Measurements from ENCODE around the gene SPATA2L.

The SPATA2L gene

DNA sequence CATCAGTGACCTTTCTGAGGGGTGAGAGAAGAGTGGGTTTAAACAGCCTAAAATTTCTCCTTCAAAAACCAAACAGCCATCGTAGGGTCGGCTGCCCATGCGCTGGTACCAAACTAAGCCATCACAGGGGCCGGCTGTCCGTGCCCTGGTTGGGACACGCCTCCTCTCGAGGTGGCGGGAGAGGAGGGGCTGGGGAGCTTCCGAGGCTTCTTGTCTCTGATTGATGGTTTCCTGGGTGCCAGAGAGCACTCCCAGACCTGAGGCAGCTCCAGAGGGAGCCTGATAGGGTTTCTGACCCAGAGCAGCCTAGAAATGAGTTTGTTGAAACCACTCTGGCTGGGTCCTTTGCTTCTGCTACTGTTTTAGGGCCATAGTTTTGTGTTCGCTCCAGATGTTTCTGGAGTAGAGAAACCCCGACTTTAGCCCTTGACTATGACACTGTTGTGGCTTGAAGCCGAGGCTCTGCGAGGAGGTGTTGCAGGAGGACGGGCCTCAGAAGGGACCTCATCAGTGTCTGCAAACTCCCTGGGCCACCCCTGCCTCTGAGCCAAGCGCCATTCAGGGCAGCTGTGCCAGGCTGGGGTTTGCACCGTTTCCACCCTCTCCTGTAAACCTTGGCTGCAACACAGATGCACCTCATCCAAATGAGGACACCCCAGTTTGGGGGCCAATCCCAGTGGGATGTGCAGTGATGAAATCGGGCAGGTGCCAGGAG lies 26.1 kb upstream of the SPATA2L start:
- DNase-seq: no peak

DNA sequence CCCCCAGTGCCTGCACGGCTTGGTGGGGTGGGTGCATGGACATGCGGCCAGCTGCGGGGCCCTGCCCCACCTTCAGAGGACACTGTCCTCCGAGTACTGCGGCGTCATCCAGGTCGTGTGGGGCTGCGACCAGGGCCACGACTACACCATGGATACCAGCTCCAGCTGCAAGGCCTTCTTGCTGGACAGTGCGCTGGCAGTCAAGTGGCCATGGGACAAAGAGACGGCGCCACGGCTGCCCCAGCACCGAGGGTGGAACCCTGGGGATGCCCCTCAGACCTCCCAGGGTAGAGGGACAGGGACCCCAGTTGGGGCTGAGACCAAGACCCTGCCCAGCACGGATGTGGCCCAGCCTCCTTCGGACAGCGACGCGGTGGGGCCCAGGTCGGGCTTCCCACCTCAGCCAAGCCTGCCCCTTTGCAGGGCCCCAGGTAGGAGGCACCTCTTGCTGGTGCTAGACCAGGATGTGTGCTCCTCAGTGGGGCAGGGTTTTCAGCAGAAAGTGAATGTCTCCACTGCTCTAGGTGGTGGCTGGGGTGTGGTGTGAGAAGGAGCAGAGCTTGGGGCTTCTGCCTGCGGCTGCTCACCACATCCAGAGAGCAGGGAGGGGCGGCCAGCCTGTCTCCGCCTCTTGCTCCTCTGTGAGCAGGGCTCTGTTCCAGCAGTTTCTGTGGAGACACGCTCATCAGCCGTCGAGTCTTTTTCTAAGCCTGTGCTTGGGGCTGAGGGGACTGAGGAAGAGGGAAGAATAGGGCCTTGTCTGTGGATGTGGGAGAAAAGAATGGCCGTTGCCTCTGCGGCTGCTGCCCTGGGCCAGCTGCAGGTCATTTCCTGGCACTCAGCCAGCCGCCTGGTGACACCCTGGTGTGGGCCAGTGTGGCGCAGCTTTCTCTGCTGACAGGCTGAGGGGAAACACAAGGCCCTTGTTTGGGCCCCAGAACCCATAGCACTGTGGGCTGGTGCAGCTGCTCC lies 22.1 kb upstream of the SPATA2L start:
- DNase-seq: peak; percentile 21 to 63

DNA sequence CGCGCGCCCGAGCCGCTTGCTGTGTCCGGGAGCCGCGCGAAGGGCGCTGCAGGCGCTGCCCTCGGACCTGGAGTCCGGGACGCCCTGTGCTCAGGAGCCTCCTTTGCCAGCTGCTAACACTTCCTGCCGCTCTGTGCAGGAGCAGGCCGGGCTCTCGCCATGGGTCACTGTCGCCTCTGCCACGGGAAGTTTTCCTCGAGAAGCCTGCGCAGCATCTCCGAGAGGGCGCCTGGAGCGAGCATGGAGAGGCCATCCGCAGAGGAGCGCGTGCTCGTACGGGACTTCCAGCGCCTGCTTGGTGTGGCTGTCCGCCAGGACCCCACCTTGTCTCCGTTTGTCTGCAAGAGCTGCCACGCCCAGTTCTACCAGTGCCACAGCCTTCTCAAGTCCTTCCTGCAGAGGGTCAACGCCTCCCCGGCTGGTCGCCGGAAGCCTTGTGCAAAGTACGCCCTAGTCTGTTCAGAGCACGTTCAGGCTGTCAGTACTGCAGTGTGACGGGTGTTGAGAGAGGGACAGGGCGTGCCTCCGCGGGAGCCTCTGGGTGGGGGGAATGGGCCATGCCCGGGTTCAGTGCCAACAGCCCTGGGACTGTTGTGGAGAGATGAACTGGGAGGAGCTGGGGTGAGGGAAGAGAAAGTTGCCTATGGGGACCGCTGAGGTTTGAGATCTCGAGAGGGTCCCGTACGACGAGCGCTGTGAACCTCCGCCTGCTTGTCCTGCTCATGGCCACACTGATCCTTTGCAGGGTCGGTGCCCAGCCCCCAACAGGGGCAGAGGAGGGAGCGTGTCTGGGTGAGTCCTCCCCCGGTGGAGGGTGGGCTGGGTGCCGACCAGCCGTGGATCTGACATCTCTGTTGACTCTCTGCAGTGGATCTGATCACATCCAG lies 21.1 kb upstream of the SPATA2L start:
- no peak for DNase-seq

DNA sequence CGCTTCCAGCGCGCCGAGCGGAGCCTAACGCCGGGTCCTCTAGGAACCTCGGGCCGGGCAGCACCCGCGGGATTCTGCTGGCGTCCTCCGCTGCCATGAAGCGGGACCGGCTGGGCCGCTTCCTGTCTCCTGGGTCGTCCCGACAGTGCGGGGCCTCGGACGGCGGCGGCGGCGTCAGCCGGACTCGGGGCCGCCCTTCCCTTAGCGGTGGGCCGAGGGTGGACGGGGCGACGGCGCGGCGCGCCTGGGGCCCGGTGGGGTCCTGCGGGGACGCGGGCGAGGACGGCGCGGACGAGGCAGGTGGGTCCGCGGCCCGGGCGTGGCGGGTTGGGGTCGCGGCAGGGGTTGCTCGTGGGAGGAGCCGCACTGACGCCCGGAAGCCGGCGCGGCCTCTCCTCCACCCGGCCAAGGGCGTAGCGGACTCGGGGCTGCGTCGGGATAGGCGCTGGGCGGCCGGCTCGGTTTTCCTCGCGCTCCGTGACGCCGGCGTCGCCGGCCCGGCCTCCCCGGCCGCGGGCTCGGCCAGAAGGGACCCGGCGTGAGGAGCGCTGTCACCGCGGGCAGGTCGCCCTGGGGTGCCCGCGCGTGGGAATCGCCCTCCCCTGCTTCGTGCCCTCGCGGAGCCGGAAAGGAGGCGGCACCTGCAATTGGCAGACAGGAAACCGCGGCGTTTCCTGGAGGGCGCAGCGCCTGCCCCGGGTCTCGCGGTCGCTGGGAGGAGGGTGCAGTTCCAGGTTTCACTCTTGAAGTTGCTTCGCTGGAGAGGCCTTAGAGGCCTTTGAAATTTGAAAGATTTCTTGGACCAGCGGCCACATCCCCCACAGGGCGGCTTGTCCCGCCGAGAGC lies 20.3 kb upstream of the SPATA2L start:
- peak; percentile 48 to 67 for DNase-seq

DNA sequence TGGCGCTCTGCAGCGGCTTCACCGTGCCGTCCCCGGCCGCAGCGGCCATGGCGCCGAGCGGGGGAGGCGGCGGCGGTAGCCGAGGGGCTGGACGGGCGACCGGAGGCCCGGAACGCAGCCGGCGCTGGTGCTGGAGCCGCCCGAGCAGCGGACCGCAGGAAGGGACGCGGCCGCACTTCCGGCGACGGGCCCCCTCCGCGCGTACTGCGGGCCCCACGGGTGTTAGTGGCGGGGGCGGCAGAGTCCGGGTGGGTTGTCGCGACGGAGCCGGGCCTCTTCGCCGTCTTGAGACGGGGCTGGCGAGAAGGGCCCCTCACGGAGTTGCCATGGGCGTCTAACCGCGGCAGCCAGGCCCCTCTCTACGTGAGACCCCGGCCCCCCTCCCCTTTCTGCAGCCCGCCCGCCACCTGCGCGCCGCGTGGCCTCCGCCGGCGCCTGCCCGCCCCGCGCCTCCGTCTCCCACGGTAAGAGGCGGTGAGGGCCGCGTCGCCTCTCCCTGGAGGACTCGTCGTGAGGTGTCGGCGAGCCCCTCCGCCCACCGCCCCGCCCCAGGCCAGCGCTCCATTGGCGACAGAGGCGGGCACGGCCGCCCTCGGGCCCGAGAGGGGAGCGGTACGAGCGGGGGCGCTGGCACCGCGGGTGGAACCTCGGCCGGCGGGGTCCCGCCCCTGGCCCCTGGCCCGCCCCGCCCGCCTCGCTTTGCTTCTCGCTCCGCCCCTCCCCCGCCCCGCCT lies 19.5 kb upstream of the SPATA2L start, which contains the start of the genes VPS9D1 and ZNF276:
TSS of gene VPS9D1 (minus strand) at position 86 of the 733 bp plus-strand sequence. CDS start at position 49, 37 bp downstream.
TSS of gene ZNF276 (plus strand) at position 725 of the 733 bp plus-strand sequence. CDS start 104 bp downstream, outside the sequence.
- DNase-seq: peak; percentile 72 to 90

DNA sequence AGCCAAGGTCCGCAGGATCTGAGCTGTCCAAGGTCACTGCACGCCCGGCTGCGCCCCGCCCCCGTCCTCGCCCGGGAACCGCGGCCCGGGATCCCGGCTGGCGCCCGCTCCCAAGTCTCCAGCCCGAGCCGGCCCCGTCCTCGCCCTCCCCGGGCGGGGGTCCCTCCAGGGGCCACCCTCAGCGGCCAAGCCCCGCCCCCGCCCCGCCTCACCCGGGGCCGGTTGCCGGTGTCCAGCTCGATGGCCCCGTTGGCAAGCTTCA lies 19.0 kb upstream of the SPATA2L start:
- DNase-seq: peak in 1 of 2 experiments; percentile 73

DNA sequence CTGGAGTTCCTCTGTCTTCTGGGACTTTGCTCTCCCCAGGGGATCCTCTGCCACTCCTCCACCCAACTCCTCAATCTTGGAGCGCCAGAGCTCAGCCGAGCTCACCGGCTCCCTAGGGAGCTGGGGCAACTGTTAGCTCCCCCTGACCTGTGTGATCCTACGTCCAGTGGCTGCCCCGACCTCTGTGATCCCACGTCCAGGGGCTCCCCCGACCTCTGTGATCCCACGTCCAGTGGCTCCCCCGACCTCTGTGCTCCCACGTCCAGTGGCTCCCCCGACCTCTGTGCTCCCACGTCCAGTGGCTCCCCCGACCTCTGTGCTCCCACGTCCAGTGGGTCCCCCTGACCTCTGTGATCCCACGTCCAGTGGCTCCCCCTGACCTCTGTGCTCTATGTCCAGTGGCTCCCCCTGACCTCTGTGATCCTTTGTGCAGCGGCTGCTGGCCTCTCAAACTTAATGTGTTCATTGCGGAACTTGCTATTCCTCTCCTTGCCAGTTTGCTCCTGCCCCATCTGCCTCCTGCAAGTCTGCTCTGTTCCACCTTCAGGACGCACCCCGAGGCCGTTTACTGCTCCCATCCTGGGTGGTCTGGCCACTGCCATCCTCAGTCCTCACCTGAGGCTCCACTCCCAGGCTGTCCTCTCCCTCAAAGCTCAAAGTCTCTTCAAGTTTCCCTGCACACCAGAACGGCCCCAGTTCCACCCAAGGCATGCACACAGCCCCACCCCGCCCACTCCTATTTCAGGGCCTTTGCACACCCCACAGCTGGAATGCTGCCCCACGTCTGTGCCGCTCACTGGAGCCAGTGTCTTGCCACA lies 16.4 kb upstream of the SPATA2L start:
- DNase-seq: no peak

DNA sequence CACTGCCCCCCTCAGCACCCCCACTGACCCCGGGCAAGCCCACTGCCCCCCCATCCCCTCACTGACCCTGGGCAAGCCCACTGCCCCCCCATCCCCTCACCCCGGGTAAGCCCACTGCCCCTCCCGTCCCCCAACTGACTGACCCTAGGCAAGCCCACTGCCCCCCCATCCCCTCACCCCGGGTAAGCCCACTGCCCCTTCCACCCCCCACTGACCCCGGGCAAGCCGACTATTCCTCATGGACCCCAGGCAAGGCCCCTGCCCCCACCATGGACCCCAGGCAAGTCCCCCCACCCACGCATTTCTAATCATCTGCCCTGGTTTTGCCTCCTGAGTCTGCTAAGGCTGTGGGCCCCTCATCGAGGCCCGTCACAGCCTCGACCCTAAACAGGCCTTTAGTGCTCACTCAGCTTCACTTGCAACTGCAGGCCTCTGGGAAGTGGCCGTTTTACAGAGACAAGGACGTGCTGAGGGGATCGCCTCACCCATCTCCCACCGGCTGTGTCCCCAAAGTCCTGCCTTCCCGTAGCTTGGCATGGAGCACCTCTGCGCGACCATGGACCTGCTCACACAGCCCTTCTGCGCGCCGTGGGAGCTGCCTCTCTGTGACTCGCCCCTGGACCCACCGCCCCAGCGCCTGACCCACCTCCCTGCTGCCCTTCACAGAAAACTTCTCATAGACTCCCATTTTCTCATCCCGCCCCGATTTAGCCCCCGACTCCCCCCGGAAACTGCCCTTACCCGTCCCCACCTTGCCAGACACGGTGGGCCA lies 15.6 kb upstream of the SPATA2L start:
- no peak for DNase-seq

DNA sequence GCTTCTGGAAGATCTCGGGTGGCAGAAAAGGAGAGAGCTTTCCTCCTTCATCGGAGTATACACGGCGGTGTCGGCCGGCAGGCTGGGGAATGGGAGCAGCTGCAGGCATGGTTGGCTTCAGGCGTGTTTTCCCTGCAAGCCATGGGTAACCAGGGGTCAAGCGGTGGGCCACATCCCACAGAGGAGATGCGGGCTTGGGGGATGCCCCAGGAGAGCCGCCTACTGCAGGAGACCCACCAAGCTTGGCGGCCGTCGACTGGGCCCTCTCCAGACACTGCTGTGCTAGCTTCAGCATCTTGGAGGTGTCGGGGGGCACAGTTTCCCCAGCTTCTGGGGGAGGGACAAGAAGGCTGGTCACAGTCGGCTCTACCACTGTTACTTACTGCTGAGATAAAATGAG lies 15.0 kb upstream of the SPATA2L start:
- DNase-seq: no peak

DNA sequence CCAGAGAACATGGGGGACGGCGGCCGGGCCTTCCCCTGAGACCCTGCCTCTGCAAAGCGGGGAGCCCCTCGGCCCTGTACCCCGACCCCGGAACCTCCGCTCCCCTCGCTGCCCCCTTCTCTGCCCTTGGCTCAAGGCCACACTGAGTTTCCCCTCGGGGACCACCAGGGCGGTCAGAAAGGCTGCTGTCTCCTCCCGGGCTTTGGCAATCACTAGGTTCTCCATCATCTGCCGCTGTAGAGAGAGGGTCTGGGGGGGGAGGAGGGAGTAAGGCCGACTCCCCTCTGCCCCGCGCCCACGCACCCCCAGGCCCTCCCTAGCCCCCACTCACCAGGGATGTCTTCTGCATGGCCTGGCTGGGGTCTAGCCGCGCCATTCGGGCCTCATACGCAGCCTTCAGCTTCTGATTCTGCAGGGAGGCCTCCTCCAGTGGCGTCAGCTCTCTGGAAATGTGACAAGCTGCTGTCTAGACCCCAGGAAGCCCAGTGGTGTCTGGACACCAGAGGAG lies 10.8 kb upstream of the SPATA2L start:
- peak in 1 of 2 experiments; percentile 21 for DNase-seq

DNA sequence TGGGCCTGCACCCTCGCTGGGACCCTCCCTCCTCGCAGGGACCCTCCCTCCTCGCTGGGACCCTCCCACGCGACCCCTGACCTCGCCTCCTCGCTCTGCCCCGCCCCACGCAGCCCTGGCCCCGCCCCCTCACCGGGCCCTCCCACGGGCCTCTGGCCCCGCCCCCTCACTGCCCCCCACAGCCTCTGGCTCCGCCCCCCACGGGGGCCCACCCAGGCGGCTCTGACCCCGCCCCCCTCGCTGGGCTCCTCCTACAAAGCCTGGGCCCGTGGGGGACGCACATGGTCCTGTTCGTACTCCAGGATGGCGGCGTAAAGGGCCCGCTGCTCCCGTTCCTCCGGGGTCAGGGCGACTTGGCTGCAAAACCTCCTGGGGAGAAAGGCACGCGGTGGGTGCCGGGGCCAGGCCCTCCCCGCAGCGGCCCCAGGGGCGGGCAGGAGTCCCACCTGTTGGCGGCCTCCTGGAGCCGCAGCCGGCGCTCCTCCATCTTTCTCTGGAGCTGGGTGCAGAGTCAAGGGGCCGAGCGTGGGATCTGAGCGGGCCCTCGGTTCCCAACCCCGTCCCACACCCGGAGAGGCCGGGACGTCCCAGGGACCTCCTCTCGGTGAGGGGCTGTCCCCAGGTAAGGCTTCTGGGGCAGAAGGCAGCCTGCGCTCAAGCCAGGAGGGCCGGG lies 10.2 kb upstream of the SPATA2L start:
- DNase-seq: peak; percentile 47 to 61

DNA sequence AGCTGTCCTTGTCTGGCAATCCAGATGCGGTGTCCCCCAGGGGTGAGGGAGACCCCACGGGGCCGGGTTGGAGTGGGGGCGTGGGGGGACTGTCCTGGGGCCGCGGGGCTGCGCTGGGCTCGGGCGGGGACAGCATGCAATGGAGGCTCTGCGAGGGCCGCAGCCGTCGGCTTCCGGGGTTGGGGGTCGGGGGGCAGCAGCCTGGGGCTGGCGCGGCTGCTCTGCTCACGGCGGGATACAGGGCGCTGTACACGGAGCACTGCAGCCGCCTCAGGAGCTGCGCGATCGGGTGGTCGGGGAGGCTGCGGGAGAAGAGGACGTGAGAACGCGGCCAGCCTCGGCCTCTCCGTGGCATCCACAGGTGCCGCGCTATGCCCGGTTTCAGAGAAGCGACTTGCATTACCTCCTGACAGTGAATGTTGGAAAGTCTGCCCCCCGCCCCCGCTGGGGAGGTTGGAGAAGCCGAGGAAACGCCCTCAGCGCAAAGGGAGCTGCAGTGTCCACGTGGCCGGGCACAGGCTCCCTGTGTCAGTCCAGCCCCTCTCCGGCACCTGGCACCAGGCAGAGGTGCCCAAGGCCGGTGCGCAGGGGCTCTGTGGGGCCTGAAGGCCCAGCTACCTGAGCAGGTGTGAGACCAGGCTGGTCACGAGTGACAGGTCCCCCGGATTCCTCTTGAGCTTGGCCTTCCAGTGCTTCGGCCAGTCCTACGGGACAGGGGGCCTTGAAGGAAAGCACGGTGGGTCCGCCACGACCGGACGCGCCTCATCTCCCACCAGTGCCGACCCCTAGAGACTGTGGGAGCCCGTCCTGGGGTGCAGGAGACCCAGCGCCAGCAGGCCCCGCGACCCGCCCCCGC lies 9.4 kb upstream of the SPATA2L start:
- no peak for DNase-seq

DNA sequence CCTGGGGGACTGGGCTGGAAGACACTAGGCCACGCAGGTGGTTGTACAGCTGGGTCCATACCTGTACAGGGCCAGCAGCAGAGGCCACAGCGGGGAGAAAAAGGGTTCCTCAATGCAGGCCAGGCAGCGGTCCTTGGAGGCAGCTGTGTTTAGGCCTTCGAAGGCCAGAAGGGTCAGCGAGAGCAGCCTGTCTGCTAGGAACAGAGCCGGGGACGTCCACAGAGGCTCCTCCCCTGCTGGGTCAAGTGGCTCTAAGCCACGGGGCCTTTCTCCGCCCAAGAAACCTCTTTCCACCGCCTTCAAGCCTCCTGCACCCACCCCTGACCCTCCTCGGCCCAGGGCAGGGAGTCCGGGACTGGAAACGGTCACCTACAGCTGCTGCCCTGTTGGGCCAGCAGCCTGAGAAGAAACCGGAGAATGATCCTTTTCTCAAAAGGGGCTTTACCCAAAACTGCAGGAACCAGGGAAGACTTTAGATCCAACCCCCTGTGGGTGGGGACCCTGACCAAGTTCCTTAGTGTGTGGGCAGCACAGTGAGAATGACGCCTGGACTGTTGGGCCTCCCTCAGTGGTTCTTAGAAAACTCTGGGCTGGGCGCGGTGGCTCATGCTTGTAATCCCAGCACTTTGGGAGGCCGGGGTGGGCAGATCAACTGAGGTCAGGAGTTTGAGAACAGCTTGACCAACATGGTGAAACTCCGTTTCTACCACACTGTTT lies 8.4 kb upstream of the SPATA2L start:
- DNase-seq: no peak

DNA sequence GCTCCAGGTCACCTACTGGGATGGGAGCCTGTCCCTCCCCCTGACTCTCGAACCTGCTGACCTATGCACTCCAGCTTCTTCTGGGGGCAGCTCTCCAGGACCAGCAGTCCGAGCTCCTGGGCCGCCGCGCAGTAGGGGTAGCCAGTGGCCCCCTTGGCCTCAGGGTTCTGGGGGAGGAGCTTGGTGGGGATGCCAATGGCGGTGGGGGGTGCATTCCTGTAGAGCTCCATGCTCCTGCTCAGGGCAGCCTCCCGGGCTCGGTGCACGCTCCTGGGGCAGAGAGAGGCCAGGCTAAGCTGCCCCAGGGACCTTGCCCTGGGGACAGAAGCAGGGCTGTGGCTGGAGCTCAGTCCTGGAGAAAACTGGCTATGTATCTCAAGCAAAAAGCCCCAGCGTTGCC lies 7.7 kb upstream of the SPATA2L start:
- no peak for DNase-seq

DNA sequence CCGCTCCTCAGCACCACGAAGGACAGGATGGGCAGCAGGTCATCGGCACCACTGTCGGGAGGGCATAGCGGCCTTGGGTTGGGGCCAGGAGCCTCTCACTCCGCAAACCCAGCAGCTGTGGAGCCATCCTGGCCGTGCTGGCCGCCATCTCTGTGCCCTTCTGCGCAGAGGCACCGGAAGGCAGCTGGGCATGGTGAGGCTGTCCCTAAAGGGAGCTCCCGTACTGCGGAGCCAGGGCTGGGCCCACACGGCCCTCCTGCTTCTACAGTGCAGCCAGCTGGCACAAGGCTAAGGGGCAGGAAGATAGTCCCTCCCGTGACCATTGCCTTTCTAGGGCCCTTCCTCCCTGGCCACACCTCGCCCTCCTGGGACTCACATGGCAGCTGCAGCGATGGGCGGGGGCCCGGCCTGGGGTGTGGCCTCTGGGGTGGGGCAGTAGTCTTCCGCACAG lies 7.0 kb upstream of the SPATA2L start:
- no peak for DNase-seq

DNA sequence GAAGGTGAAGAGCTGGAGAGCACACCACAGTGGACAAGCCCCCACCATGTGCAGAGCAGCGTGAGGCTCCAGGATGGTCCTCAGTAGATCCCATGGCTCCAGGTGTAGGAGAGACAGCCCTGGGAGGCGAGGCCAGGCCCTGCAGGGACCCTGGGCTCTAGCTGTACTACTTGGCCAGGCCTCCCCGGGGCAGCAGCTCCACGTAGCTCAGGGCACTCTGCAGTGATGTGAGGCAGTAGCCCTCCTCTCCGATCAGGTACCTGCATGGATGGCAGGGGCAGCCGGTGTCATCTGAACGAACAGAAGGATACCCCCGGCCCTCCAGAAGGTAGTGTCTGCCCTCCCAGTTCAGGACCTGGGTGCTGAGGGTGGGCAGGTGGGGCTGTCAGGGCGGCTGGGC lies 6.2 kb upstream of the SPATA2L start:
- no peak for DNase-seq
